ENCODE data around the gene MKNK1. TPM values are rescaled to one million over a fixed set of nuclear protein-coding genes. Genes with fewer than 3 reads are reported as not detected.
A peak's percentile ranks its signal among the peaks of the same experiment; 100 is the strongest.

The MKNK1 gene
- total and polyA plus RNA-seq, 7 donors, result 19.3 to 52.6 (median 34.6) TPM

DNA sequence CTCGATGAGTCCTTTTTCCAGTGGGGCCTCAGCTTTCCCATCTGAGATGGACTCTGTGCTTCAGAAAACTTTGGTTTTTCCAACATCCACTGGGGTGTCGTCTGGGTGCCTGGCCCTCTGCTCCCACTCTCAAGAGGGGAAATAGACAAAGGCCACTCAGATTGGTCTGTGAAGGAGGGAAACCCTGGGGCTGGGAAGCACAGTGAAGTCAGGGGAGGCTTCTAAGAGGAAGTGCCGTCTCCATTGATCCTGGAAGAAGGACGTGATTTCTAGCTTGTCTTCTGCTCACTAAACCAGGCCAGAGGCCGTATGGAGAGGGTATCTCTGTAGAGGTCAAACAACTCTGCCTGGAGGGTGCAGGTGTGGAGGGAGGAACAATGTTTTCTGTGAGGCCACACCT is 57.9 kb downstream of the MKNK1 start:
- Histone ChIP-seq H3K4me3 (no peak overlapping the region), H3K36me3 (ENCODE audit: insufficient read depth in 1 of 2, low read depth in 1 of 2) (no peaks in the 10 kb centered on the region), H3K4me1 (no peaks in the 10 kb centered on the region), H3K9me3 (no peaks in the 10 kb centered on the region), H3K27me3 (ENCODE audit: insufficient read depth in 3 of 3, low read length in 2 of 3) (peaks cover 0 to 29% (median 13%) of the 10 kb centered on the region in 3 donors), H3K27ac (no peak overlapping the region)
- ATAC-seq, result no peak
- WGBS, 3 donors, result 63 to 71% (median 69%) methylated on average over 5 of the region's 5 CpGs
- intact Hi-C loops (cut with DNase I), result loop anchor here in 1 of 2 donors (5.0 kb wide), 1 partner anchor 139 kb away; no protein-coding TSS in a partner anchor
- DNase-seq, result no peak
- TF ChIP-seq, protein P1, sequence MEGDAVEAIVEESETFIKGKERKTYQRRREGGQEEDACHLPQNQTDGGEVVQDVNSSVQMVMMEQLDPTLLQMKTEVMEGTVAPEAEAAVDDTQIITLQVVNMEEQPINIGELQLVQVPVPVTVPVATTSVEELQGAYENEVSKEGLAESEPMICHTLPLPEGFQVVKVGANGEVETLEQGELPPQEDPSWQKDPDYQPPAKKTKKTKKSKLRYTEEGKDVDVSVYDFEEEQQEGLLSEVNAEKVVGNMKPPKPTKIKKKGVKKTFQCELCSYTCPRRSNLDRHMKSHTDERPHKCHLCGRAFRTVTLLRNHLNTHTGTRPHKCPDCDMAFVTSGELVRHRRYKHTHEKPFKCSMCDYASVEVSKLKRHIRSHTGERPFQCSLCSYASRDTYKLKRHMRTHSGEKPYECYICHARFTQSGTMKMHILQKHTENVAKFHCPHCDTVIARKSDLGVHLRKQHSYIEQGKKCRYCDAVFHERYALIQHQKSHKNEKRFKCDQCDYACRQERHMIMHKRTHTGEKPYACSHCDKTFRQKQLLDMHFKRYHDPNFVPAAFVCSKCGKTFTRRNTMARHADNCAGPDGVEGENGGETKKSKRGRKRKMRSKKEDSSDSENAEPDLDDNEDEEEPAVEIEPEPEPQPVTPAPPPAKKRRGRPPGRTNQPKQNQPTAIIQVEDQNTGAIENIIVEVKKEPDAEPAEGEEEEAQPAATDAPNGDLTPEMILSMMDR (IDR thresholded peaks at IDR 0.05), result no peak

DNA sequence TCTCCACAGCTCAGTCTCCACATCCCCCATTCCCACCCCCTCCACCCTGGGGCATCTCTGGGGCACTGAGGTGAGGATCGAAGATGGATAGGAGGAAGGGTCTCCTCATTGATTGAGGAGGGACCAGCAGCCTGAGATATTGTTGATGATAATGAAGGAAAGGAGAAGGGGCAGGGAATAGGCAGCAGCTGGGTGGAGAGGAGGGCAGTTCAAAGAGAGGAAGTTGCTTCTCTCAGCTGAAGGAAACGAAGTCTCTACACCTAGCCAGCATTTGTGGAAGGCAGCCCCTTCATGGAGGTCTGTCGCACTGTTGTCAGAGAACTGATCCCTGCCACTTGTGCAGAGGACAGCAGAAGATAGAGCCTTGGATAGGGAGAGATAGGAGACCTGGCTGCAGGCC is 58.3 kb downstream of the MKNK1 start:
- Histone ChIP-seq H3K9me3 (no peaks in the 10 kb centered on the region), H3K36me3 (ENCODE audit: insufficient read depth in 1 of 2, low read depth in 1 of 2) (no peaks in the 10 kb centered on the region), H3K4me3 (no peak overlapping the region), H3K4me1 (no peaks in the 10 kb centered on the region), H3K27me3 (ENCODE audit: insufficient read depth in 3 of 3, low read length in 2 of 3) (peaks cover 0 to 26% (median 11%) of the 10 kb centered on the region in 3 donors), H3K27ac (no peak overlapping the region)
- ATAC-seq (no peak), DNase-seq (peak in 1 of 2 donors; percentile 34)
- intact Hi-C loops (cut with DNase I), result loop anchor here in 1 of 2 donors (5.0 kb wide), 1 partner anchor 138 kb away; no protein-coding TSS in a partner anchor
- TF ChIP-seq, protein P1 (IDR thresholded peaks at IDR 0.05), result no peak
- WGBS, 3 donors, result 68 to 80% (median 70%) methylated on average over 3 of the region's 3 CpGs

DNA sequence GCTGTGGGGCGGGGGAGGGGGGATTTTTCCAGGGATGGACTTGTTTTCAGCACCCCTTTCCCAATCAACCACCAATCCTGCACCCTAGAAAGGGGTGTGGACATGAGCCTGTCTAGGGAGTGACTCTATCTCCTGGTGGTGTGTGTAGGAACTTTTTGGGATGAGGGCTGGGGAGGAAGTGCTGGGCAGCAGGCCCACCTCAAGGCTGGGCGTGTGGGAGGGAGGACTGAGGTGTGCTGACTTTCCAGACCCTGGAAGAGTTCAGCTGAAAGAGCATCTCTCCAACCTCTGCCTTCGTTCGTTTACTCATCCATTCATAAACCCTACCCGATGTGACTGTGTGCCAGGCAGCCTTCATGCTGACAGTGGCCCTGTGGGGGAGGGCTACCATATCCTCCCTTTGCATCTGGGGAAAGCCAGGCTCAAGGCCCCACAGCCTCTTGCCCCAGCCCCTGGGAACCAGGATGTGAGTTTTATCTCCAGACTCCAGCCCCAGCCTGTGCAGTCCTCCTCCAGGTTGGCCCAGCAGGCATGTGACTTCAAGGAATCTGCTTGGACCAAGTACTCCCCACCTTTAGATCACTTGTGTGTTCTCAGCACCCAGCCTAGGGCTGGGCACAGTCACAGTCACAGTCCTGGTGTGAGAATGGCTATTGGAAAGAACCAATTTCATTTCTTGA is 59.4 kb downstream of the MKNK1 start:
- DNase-seq, result peak in 1 of 2 donors; percentile 22
- no peaks in the 10 kb centered on the region for H3K9me3 ChIP-seq
- H3K36me3 ChIP-seq (ENCODE audit: insufficient read depth in 1 of 2, low read depth in 1 of 2), result no peaks in the 10 kb centered on the region
- peaks cover 0 to 25% (median 11%) of the 10 kb centered on the region in 3 donors for H3K27me3 ChIP-seq (ENCODE audit: insufficient read depth in 3 of 3, low read length in 2 of 3)
- intact Hi-C loops (cut with DNase I), result loop anchor here in 1 of 2 donors (5.0 kb wide), 1 partner anchor 137 kb away; no protein-coding TSS in a partner anchor
- TF ChIP-seq, protein P1 (IDR thresholded peaks at IDR 0.05), result no peak
- peak in 1 of 4 donors; percentile 22 for ATAC-seq
- H3K4me3 ChIP-seq, result no peak overlapping the region
- H3K4me1 ChIP-seq, result no peaks in the 10 kb centered on the region
- WGBS, 3 donors, result 71 to 74% (median 71%) methylated on average over 5 of the region's 5 CpGs
- no peak overlapping the region for H3K27ac ChIP-seq

DNA sequence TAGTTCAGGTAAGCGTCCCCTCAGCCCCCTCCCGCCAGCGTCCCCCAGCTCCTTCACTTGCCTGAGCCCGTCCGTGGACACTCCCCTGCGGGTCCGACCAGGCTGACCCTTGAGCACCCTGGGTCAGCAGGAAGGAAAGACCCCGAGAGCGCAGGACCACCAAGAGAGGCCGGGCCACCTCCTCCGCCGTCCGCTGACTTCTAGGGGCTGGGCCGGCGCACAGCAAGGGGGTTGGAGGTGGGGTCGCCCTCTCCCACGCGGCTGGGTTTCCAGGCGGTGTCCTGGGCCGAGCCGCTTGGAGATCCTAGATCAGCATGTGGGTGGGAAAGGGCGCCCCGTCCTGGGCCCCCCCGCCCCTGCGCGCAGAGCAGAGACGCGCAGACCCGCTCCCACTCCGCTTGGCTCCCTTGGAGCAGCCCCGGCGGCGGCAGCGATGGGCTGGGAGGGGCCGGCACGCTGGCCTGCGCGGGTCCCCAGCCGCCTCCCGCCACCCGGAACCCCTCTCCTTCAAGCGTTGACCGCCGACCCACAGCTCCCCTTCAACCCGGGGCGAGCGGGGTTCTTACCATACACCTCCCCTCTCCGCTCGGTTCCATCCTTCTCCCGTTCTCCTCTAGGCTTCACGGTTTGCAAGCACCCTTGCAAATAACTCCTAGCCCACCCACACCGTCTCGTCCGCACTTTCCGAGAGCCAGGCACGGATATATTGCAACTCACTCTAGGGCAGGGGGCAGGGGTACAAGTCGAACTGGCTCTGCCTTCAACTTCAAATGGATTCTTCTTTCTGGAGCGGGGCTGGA is 60.1 kb downstream of the MKNK1 start:
- ATAC-seq, result peak in 1 of 4 donors; percentile 20
- WGBS, 3 donors, result 7 to 12% (median 9%) methylated on average over 31 to 58 of the region's 58 CpGs
- TF ChIP-seq, protein P1 (IDR thresholded peaks at IDR 0.05), result no peak
- DNase-seq, result peak in 1 of 2 donors; percentile 32
- Histone ChIP-seq H3K4me1 (no peaks in the 10 kb centered on the region), H3K27me3 (ENCODE audit: insufficient read depth in 3 of 3, low read length in 2 of 3) (peaks cover 0 to 25% (median 11%) of the 10 kb centered on the region in 3 donors), H3K4me3 (no peak overlapping the region), H3K36me3 (ENCODE audit: insufficient read depth in 1 of 2, low read depth in 1 of 2) (no peaks in the 10 kb centered on the region), H3K27ac (no peak overlapping the region), H3K9me3 (no peaks in the 10 kb centered on the region)
- intact Hi-C loops (cut with DNase I), result no loop called here

All from psoas muscle (tissue), 8 donors.